HG02763 (cell line): ENCODE data around the gene H2AZ1.
"Not testable (repeated sequence)": the region's sequence is repeated elsewhere in the genome, so short reads cannot be mapped to it uniquely, and the experiment has no call there.

Experiments used
- ATAC-seq: cut with Tn5 transposase; IDR thresholded peaks from one replicate; pipeline ENCODE4 v1.9.1; 2021; ENCODE audit warnings: mild to moderate bottlenecking, moderate library complexity; ENCODE audit not compliant: unreplicated experiment

H2AZ1 gene

DNA sequence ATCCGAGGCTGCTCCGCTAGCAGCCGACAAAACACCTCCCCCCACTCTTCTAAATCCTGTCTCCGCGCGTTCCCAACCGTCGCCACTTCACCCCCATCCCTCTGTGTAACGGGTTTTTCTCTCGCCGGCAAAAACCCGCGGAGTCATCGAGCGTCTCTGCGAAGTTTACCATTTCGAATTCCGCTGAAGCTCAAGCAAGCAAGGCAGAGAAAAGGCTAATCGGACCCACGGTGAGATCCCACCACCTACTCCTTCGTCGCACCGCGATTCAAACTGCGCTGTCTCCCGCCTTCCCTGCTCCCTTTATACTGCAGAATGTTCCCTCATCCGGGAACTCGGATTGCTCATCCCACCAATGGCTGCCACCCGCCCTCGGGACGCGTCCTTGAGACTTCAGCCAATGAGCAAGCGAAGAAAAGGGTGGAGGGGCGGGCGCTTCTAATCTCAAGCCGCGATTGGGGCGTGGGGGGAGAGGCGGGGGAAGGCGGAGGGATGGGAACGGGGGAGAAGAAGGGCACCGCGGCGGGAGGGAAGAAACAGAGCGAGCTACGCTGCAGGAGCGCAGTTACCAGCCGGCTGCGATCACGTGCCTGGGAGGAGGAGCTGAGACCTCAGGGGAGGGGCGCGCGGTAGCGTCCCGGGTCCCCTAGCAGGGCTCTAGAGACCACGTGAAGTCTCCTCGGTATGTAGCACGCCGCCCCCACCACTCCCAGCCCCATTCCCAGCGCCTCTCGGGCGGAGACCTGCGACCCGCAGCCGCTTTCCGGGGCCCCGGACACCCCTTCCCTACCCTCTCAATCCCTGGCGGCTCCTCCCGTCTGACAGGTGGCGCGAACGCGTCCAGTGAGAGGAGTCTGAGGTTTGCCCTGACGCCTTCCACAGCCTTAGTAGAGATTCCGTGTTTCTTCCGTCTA, at the start of gene H2AZ1:
H2AZ1 (minus strand) TSS at position 277 of the 914 bp plus-strand sequence; CDS start at position 172, 105 bp downstream.
- ATAC-seq = peak; percentile 59

DNA sequence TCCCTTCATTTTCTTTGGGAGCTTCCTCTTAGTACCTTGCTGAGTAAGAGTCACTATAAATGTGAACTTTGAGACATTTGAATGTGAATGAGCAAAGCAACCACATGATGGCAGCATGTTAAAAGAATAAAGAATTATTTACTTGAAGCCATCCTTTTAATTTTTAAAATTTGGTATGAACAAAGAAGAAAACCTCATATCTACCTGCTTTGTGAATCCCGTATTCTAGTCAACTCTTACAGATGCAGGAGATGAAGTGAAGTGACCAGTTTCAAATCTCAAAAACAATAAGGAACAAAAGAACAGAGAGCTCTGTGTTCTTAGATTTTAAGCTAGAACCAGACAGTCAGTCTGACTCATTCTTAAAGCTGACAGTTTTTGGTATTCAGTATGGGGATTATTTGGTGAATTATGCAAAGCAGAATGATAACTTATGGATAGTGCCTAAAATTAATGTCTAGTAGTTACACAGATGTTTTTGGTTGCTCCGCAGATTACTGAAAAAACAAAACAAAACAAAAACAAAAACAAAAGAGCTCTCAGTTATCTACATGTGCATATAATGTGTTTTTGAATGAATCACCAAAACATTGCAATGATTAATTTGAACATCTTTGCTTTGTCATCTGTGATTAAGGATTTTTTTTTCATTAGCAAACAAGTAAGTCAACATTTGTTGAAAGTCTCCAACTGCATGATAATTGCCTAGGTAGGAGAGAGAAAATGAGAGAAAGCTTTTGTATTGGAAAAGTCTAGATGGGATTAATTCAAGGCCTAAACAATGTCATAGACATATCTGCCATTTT, 48.2 kb upstream of the H2AZ1 start:
- no peak for ATAC-seq

GRCh38 chr4:99991741-99992140, 41.7 kb upstream of the H2AZ1 start:
- ATAC-seq = no peak

DNA sequence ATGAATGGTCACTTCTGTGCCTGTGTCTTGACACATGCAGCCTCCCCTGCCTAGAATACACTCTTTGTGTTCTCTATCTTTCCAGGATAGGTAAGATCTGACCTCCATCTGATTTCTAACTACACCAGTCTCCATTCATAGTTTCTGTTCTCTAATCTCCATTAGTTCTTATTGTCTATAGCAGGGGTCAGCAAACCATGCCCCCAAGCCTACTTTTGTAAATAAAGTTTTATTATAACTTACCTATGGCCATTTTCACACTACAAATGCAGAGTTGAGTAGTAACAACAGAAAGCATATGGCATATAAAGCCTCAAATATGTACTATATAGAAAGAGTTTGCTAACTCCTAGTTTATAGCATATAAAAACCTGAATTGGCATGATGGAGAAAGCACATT, 37.6 kb upstream of the H2AZ1 start:
- ATAC-seq = no peak

DNA sequence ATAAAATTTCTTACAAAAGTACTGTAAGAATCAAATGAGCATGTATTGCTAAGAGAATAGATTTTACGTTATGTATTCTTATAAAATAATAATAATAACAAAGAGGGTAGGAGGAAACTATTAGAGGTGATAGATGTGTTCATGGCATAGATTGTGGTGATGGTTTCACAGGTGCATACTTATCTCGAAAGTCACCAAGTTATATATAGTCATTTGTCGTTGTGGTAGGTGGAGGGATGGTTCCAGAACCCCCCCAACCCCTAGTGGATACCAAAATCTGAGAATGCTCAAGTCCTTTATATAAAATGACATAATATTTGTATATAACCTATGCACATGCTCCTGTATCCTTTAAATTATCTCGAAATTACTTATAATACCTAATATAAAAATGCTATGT, 36.7 kb upstream of the H2AZ1 start:
- no peak for ATAC-seq

- no peak for ATAC-seq
Observed at GRCh38 chr4:99983289-99983943, 33.3 kb upstream of the H2AZ1 start.

DNA sequence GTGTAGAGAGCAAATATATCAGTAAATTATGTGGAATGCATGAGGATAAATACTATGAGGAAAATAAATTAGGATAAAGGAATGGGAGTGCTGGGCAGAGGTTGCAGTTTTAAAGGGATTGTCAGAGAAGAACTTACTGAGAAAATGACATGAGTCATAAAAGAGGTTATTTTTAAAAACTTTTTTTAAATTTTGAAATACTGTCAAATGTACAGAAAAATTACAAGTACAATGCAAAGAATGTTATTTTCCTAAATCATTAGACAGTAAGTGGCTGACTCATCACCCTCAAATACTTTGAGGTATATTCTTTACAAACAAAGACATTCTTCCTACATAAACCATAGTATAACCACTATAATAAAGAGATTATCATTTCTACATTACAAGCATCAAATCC, 29.8 kb upstream of the H2AZ1 start:
- ATAC-seq = no peak

GRCh38 chr4:99971453-99972111, 21.5 kb upstream of the H2AZ1 start:
- ATAC-seq = no peak

DNA sequence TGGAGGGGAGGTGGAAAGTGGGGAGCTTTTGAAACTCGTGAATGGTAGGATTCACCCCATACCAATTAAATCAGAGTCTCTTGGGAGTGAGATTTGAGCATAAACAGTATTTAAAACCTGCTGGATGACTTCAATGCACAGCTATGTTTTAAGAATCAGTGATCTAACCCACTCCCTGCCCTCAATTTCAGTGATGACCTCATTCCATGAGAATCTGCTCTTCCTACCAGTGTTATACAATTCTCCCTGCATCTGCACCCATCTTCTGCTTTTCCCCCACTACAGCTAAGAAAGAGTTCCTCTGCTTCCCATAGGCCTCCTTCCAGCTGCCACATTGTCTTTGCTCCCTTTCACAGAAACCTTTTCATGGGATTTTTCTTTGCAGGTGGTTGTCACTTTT, 18.3 kb upstream of the H2AZ1 start:
- ATAC-seq = no peak

DNA sequence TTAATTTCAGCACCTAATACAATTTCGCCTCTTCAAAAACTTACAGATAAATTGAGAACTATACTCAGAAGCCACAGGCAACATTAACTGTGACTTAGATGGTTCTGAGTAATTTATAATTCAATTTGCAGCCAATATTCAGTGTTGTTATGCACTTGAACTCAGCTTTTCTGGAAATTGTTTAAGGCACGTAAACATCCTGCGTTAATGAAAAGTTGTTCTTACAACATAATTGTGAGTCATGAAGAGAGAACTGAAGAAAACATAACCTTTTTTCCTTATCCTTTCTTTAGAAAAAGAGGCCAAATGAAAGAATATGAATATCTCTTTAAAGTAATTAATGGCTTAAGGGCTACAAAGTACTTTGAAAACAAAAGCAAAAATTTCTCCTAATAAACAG, 16.6 kb upstream of the H2AZ1 start:
- no peak for ATAC-seq

DNA sequence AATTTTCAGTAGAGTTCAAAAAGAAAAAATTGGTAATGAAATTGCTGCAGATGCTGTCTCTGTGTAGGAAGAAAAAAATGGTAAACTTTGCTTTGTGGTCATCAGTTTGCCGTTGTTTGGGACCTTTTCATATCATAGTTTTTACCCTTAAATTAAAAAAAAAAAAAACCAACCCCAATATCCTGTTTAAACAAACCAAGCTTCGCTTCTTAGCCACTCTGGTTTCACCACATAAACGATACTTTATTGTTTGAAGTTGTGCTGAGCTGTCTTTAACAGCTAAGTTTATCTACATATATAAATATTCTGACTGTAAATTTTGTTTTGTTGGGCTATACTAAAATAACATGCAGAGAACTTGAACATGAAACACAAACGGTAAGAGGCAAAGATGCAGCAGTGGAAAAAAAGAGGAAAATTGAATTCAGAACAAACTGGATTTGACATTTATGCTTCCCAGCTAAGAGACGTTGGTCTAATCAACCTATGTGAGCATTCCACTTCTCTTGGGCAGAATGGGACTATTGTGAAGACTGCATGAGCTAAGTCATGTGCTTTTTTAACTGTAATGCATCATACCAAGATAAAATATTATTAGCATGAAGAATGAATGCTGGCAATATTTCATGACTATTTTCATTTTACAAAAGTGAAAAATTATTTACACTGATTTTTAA, 15.7 kb upstream of the H2AZ1 start:
- ATAC-seq = no peak

- ATAC-seq = no peak
Observed at GRCh38 chr4:99965173-99965572, 15.1 kb upstream of the H2AZ1 start.

DNA sequence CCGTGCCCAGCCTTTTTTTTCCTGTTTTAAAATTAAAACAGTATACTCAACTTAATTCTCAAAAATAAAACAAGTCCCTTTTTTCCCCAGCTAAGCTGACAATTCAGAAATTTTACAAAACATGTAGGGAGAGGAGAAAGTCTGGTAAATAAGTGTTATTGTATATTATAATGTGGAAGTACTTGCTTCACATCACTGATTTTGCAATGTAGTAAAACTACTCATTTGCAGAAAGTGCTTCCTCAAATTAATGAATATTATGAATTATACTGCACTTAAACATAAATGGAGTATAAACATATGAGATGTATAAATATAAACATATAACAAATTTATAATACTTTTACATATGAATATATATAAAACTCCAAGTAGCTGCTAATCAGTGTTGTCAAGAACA, 11.6 kb upstream of the H2AZ1 start:
- ATAC-seq = no peak

- no peak for ATAC-seq
Observed at GRCh38 chr4:99960648-99961047, 10.6 kb upstream of the H2AZ1 start.

GRCh38 chr4:99958207-99958606, 8.1 kb upstream of the H2AZ1 start:
- ATAC-seq = not testable (repeated sequence)

DNA sequence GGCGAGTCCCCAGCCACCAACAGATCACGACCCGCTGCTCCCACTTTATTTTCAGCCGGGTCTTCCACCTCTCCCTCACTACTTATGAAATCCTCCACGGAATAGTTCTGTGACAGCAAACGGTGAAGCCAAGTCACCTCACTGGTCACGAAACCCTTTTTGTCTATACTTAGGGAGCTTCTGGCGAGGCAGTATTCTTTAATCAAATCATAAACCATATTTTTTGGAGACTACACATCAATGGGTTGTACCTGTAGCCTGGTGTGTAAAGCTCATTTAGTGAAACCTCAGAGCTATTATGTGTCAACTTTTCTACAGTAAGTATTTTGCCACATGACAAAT, 809 bp upstream of the H2AZ1 start:
- no peak for ATAC-seq

DNA sequence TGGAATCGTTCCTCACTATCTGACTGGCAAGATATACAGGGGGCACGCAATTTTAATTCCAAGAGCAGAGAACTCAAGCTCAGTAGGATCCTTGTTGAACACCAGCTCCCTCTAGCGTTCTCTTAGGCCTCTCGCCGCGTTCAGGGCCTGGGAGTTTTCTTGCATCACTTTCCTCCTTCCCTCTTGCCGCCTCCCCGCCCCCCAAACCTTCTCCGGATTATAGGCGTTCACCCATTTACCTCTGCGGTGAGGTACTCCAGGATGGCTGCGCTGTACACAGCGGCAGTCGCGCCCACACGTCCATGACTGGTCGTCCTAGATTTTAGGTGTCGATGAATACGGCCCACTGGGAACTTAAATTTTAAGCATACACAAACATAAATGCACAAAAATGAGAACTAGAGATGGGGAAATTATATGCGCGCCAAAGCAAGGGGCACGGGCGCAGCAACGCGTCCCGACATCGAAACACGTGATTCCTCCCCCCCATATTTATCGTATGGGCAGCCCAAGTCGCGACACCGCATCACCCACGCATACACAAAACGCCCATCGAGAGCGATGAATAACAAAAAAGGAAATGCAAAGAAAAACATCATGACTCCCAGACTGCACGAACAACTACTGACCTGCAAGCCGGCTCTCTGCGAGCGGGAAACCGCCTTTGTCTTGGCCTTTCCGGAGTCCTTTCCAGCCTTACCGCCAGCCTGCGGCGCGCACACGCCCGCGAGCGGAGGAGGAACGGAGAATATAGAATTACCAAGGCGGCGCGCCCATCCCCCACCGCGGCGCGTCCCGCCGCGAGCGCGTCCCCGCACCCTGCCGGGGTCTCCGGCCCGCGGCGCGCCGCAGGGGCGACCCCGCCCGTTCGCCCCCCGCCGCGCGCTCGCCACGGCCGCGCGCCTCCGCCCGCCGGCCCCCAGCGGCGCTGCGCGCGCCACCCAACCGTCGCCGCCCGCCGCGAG, 759 bp downstream of the H2AZ1 start:
- peak; percentile 19 for ATAC-seq

DNA sequence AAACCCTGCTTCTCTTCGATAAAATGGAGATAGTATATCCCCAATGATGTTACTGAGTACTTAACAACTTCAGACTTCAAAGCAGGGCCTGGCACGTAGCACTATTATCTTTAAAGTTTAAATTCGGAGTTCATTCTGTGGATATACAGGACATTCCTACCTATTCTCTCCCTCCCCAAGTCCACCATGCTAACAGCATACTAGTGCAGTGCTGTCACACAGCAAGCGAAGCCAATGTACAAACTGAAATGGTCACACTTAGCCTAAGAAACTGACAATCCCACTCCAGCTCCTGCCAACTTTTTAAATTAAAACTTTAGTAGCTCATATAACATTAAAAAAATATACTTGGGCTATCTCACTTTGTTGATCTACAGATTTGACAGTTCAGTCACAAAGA, 2.5 kb downstream of the H2AZ1 start:
- ATAC-seq = no peak

GRCh38 chr4:99947190-99947578, 2.9 kb downstream of the H2AZ1 start:
- ATAC-seq = no peak
